HG03066 (cell line): ENCODE results near the gene MAPKBP1.
A peak's percentile ranks its signal among the peaks of the same experiment; 100 is the strongest.

Experiments used
- ATAC-seq: cut with Tn5 transposase; IDR thresholded peaks from one replicate; pipeline ENCODE4 v1.9.1; 2021; ENCODE audit warnings: low read depth; ENCODE audit not compliant: unreplicated experiment

The MAPKBP1 gene

GRCh38 chr15:41804916-41805666 is 30.8 kb downstream of the MAPKBP1 start:
- no peak for ATAC-seq

- no peak for ATAC-seq
These were observed 31.4 kb downstream of the MAPKBP1 start for GRCh38 chr15:41805711-41806110.

- no peak for ATAC-seq
These were observed 32.3 kb downstream of the MAPKBP1 start for GRCh38 chr15:41806291-41807181.

GRCh38 chr15:41809121-41809520 is 34.8 kb downstream of the MAPKBP1 start:
- no peak for ATAC-seq

- ATAC-seq = no peak
These were observed 35.4 kb downstream of the MAPKBP1 start for GRCh38 chr15:41809526-41810220.

- ATAC-seq = no peak
These were observed 36.6 kb downstream of the MAPKBP1 start for GRCh38 chr15:41810651-41811431.

- ATAC-seq = peak; percentile 60
These were observed 37.3 kb downstream of the MAPKBP1 start for GRCh38 chr15:41811432-41812195.

GRCh38 chr15:41812820-41813375 is 38.6 kb downstream of the MAPKBP1 start:
- ATAC-seq = no peak

GRCh38 chr15:41813426-41813825 is 39.1 kb downstream of the MAPKBP1 start:
- no peak for ATAC-seq

GRCh38 chr15:41814534-41814933 is 40.2 kb downstream of the MAPKBP1 start:
- no peak for ATAC-seq

GRCh38 chr15:41816788-41817187 is 42.5 kb downstream of the MAPKBP1 start:
- ATAC-seq = no peak

- no peak for ATAC-seq
These were observed 43.0 kb downstream of the MAPKBP1 start for GRCh38 chr15:41817327-41817726.

GRCh38 chr15:41817781-41818180 is 43.5 kb downstream of the MAPKBP1 start:
- no peak for ATAC-seq

GRCh38 chr15:41819455-41820050 is 45.3 kb downstream of the MAPKBP1 start:
- no peak for ATAC-seq

GRCh38 chr15:41820791-41821423 is 46.6 kb downstream of the MAPKBP1 start:
- no peak for ATAC-seq

GRCh38 chr15:41821831-41822230 is 47.5 kb downstream of the MAPKBP1 start:
- ATAC-seq = no peak

- no peak for ATAC-seq
These were observed 48.2 kb downstream of the MAPKBP1 start for GRCh38 chr15:41822471-41822870.

- no peak for ATAC-seq
These were observed 48.7 kb downstream of the MAPKBP1 start for GRCh38 chr15:41822957-41823356.
